GM21360 (cell line): Measurements from ENCODE around the gene SLC25A13.

Experiments used
- ATAC-seq: cut with Tn5 transposase; IDR thresholded peaks from one replicate; pipeline ENCODE4 v1.9.1; 2021; ENCODE audit warnings: mild to moderate bottlenecking, moderate library complexity; ENCODE audit not compliant: unreplicated experiment

The SLC25A13 gene

DNA sequence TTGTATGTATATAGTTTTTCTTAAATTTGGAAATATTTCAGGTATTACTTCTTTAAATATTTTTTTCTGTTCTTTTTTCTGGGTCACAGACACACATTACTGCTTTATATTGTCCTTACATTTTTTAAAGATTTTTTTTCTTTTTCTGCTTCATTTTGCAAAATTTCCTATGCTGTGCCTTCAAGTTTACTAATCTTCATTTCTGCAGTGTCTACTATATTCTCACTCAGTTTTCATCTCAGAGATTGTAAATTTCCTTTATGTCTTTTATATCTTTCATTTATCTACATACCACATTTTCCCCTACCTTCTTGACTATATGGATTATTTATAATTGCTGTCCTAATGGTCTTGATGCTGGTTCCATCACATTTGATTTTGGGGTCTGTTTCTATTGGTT, 210.5 kb downstream of the SLC25A13 start:
- ATAC-seq = no peak

DNA sequence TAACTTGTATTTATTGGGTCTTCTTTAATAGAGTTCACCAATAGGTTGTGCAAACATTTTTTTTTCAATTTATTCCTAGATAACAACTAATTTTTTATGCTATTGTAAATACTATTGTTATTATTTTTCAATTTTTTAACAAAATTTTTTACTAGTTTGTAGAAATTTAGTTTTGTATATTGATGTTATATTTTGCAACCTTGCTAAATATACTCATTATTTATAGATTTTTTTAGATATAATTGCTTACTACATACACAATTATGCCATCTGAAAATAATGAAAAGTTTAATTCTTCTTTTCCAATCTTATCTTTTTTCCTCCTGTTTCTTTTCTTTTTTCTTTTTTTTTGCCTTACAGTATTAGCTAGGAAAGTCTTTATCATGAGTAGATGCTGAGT, 216.9 kb downstream of the SLC25A13 start:
- ATAC-seq = no peak

DNA sequence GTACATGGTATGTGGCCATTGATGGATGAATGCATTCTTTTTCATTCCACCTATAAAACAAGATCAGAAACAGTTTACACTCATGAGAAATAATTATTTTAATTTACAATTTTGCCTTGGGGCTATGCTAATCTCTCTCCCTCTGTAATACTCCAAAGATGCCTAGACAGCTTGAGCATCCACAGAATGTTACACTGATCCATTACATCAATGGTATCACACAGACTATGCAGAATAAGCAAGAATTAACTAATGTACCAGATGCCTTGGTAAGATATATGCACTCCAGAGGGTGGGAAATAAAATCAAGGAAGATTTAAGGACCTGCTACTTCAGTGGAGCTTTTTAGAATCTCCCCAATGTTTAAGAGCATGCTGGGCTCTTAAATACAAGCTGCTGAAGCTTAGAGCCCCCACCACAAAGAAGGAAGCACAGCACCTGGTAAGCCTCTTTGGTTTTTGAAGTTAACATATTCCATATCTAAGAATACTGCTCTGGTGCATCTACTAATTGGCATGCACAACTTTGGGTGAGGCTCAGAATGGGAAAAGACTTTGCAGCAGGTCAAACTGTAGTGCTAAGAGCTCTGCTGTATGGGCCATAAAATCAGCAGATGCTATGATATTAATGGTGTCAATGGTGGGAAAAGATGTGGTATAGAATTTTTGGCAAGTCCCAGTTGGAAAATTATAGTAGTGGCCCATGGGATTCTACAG, 219.6 kb downstream of the SLC25A13 start:
- no peak for ATAC-seq

DNA sequence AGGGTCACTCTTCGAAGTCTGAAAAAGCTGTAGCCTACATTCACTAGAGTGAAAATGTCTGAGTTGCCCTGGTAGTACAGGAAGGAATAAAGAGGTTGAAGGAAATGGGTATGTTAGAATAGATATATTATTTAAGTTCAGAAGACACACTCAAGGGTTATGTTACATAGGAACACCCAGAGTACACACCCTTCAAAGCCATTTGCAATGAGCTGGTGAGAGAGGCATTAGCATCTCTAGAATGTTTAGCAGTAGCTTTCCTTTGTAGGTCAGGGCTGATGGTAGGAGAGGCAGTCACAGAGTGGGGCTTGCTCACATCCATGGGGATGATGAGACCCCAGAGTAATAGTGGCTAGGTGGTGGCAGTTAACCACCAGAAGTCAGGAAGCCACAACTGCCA, 221.2 kb downstream of the SLC25A13 start:
- no peak for ATAC-seq

DNA sequence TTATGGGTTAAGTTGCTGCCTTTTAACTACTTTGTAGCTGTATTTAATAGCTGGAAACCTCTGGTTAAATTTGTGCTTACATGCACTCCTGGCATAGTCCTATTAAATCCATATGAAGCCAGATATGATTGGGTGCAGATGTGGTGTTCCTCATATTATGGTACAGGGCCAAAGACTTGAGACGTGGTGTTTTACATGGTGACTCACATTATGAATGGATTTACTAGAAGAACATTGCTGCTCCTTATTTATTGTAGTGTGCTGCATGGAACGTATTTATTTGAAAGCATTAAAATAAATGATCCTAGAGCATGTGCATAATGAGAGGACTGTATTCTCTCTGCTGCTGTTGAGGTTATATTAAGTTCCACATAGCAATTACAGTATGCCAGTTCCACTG, 224.1 kb downstream of the SLC25A13 start:
- ATAC-seq = no peak

DNA sequence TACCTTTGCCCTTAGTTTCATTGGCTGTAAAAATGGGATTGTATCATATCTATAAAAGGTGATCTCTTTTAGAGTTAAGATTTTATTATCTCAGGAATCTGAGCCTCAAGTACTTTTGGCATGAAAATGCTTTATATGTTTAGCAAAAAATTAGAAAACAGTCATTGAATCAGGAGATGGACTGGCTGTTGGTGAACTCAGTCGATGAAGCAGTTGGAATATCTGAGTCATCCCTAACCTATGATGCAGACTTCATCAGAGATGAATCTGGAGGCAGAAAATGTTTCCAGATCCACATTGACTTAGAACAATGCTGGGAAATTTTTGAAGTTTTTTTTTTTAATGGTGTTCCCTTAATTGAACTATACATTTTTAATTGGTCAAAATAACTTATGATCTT, 228.5 kb downstream of the SLC25A13 start:
- ATAC-seq = no peak

DNA sequence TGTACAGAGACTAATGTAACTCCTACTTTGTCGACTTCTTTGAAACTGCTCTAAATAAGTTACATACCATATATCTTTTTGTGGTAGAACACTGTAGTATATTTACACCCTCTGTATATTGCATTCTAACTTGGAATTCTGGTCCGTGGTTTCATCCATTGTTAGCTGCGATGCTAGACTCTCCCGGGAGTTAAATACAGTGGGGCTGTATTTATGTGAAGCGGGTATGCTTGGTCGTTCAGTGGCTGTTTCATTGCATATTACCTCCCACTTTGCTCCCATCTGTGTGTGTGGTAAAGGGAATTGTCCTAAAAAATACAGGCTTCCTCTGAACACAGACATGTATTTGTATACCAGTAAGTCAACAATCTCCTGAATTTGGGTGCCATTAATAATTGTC, 231.1 kb downstream of the SLC25A13 start:
- ATAC-seq = no peak

DNA sequence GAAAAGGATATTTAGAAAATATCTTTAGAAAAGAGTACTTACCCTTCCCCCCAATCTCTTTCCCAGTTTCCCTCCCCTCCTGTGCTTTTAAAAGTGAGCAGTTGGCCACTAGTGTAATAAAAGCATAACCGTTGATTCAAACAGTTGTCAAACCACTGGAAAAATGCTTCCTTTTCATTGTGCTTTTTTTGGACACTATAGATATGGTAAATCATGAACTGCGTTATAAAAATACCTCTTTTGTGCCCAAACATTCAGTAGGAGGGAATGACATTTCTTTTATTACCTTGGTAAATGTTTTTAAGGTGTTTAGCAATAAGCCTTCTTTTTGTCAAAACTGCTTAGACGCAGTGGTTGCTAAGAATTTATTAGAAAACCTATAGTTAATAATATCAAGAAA, 232.4 kb downstream of the SLC25A13 start:
- ATAC-seq = no peak

DNA sequence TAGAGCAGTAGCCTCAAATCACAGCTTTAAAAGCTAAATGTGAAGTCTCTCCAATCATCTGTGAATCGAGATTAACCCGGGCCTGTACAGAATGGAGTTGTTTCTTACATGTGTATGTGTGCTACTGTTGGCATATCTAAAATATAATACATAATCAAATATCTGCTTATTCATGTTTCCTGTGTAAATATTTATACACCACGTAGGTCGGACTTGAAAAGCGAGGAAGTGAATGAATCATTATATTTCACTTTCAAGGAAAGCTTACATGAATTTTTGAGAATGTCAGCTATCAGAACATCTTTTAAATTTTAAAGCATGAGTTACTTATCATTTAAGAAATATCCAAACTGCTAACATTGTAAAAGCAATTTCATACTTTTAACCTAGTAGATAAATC, 233.3 kb downstream of the SLC25A13 start:
- no peak for ATAC-seq

DNA sequence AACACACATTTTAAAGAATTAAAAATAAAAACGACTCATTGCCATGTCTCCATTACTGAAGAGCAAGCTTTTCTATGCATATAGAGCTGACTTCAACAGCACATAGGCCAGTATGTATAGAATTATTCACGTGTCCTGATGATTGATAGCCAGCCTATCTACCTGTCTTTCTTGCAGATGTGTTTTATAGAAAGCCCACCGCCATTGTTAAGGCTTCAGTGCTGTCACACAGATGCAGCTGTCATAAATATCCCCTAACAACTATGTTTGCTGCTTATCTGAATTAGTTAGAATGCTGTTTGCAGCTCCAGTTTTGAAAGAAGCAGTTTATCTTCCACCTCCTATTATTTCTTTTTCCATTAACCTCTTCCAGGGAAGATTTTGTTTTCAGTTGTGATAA, 235.9 kb downstream of the SLC25A13 start:
- no peak for ATAC-seq

DNA sequence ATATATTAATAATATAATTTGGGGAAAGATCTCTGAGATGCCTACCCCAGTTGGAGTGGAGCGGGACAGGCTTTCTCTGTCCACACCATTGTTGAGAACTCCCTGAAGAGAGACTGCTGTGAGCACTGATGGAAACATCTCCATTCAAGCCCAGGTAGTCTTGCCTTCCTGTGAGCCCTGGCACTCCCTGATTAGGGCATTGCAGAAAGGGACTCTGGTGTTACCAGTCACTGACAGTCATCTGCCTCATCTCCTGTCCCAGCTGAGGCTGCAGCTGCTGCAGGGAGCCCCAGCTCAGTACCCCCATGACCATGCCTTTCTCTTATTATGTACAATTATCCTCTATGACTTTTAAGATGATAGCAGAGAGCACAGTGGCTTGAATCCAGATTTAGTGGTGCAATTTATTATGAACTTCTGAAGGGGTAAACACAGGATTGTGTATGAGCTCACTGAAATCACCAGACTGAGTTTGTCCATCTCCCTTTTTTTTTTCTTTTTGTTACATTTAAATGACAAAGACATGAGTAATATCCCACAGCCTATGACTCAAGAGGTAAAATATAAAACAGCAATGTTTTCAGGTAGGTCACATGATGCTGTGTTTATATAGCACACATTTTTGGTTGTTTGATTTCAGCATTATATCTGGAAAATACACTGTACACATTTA, 236.9 kb downstream of the SLC25A13 start:
- ATAC-seq = no peak

DNA sequence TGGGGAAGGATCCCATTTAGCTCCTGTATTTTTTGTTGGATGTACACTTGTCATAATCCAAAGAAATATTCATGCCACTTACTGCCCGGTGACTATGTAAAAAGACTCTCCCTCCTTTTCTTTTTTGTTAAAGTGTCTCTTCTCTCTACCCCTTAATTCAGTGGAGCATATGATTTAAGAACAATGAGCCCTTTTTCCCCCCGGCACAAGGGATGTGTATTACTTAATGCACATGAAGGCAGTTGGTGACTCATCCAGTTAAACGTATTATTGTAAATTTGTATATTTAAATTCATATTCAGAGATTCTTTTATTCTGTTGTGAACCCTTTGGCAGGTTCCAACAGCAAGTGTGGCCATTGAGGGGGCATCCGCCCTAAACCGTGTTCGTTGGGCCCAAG, 241.9 kb downstream of the SLC25A13 start:
- ATAC-seq = no peak

DNA sequence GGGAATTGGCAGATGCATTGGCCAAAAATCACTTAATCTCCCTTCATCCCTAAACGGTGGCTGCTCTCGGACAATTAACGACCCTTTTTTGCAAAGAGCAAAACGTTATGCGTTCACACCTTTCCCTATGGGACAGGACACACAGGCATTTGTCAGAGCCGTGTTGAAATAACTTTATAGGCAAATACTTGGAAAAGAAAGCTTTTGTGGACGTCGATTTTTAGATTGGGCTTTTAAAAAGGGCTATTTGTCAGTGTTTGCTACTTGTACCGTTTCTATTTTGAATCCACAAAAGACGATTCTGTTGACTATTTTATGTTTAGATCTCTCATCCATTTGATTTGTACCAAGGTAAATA, 245.6 kb downstream of the SLC25A13 start:
- ATAC-seq = no peak

DNA sequence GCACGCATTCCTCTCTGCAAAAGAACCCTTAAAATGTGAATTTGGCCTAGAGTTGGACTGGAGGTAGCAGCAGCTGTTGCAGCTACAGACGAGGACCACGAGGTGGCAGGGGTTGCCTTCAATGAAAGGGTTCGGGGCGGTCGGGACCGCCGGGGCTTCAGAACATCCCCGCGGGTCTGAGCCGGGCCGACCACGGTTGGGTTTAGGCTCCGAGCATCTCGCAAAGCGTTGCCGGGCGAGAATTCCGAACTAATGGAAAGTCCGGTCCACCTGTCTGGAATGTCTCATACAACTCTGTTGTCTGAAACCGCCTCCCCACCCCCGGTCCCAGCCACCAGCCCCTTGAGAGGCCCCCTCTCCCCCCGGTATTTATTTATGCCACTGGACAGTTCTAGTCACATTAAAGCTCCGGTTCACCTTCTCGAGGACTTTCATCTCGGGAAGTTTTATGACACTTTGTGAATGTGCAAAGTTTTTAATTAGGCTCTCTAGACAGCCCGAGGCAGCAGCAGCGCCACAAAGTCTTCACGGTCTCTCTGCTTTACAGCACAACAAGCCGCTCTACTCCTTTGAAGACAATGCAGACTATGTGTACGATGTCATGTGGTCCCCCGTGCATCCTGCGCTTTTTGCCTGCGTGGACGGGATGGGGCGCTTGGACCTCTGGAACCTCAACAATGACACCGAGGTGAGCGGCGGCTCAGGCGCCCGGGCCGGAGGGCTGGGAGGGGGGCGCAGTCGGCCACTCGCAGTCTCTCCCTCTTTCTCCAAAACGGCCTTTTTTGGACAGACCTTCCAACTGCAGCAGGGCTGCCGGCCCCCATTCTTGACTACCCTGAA, 246.2 kb downstream of the SLC25A13 start:
- ATAC-seq = peak; percentile 89

DNA sequence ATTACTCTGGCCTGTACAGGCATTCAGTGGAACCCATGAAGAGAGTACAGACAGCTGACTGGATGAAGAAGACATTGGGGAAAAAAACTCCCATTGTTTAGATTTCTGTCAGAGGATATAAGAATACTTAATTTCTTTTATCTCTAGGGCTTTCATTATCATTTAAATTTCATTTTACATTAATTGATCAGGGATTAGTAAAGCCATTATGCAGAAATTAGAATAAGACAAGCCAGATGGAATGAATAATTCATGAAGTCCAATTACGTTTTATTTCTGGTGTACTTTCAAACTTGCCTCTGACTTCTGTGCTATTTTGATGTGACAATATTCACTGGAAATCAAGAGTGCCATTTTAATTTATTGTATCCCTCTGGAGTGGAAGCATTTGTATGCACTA, 247.0 kb downstream of the SLC25A13 start:
- ATAC-seq = no peak
